ENCODE measurements around the gene EFR3B. TPM values are rescaled to one million over a fixed set of nuclear protein-coding genes. Genes with fewer than 3 reads are reported as not detected.

EFR3B gene
- total and polyA plus RNA-seq, 10 of the 15 experiments (the other 5 are each of a cell fraction or from before 2014, with no cell fraction given), result 0.12 to 3.9 (median 1.8) TPM

GRCh38 chr2:25050128-25050527 is 8.3 kb downstream of the EFR3B start (continued):
- TF ChIP-seq, protein P1, sequence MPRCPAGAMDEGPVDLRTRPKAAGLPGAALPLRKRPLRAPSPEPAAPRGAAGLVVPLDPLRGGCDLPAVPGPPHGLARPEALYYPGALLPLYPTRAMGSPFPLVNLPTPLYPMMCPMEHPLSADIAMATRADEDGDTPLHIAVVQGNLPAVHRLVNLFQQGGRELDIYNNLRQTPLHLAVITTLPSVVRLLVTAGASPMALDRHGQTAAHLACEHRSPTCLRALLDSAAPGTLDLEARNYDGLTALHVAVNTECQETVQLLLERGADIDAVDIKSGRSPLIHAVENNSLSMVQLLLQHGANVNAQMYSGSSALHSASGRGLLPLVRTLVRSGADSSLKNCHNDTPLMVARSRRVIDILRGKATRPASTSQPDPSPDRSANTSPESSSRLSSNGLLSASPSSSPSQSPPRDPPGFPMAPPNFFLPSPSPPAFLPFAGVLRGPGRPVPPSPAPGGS (IDR thresholded peaks at IDR 0.05; ENCODE audit: borderline replicate concordance, insufficient read depth, low read depth, low read length, poor library complexity, severe bottlenecking), result no peak
- TF ChIP-seq ZNF217 (IDR thresholded peaks at IDR 0.05) (no peak), CBFB (IDR thresholded peaks at IDR 0.05; ENCODE audit: low read depth) (no peak), ASH2L (IDR thresholded peaks at IDR 0.05; ENCODE audit: borderline replicate concordance, low read depth) (no peak), CBX3 (IDR thresholded peaks at IDR 0.05; ENCODE audit: borderline replicate concordance, low read depth) (no peak), CREB1 (IDR thresholded peaks at IDR 0.05; ENCODE audit: low read depth) (no peak), TCF12 (IDR thresholded peaks at IDR 0.05; ENCODE audit: low read depth, low read length) (peak; percentile 16; the same call in 1 of the 2 replicates), ATF7 (IDR thresholded peaks at IDR 0.05; ENCODE audit: low read depth) (no peak), SMAD1 (IDR thresholded peaks at IDR 0.05; ENCODE audit: low read depth, partially characterized antibody) (no peak), CEBPZ (IDR thresholded peaks at IDR 0.05; ENCODE audit: low read depth, low read length) (no peak), BCL11A (IDR thresholded peaks at IDR 0.05; ENCODE audit: low read depth, low read length) (no peak), FOXK2 (IDR thresholded peaks at IDR 0.05) (no peak)
